Karpas-422 (cell line): ENCODE results near the gene BMPR1B. TPM values are rescaled to one million over a fixed set of nuclear protein-coding genes. Genes with fewer than 3 reads are reported as not detected.

Source experiments
- DNase-seq: peaks from one replicate; pipeline ENCODE4 v3.0.0-alpha.2; 2015
- H2AFZ ChIP-seq: fragments of 200-600 bp; sonication (generic); 2 replicates; pipeline ENCODE4 v1.6.1; 2014; ENCODE audit warnings: antibody characterized with exemption, low read length, mixed read lengths
- H3K27ac ChIP-seq: fragments of 200-600 bp; sonication (generic); 2 replicates; pipeline ENCODE4 v1.5.1; 2014; ENCODE audit warnings: mild to moderate bottlenecking, low read length, moderate library complexity
- H3K27me3 ChIP-seq: fragments of 200-600 bp; sonication (generic); 2 replicates; pipeline ENCODE4 v1.6.1; 2014; ENCODE audit warnings: low read length, mixed read lengths
- H3K36me3 ChIP-seq: fragments of 200-600 bp; sonication (generic); 2 replicates; pipeline ENCODE4 v1.6.1; 2014; ENCODE audit warnings: low read length, mixed read lengths; ENCODE audit not compliant: insufficient read depth
- H3K4me1 ChIP-seq: fragments of 200-600 bp; sonication (generic); 2 replicates; pipeline ENCODE4 v1.6.1; 2014; ENCODE audit warnings: mild to moderate bottlenecking, low read length, mixed read lengths
- H3K4me2 ChIP-seq: fragments of 200-600 bp; sonication (generic); 2 replicates; pipeline ENCODE4 v1.6.1; 2014; ENCODE audit warnings: low read length, low read depth, mild to moderate bottlenecking; ENCODE audit not compliant: poor library complexity, severe bottlenecking
- H3K4me3 ChIP-seq: fragments of 200-600 bp; sonication (generic); 2 replicates; pipeline ENCODE4 v1.5.1; 2014; ENCODE audit warnings: mild to moderate bottlenecking, antibody characterized with exemption, low read length, mixed read lengths
- H3K79me2 ChIP-seq: fragments of 200-600 bp; sonication (generic); 2 replicates; pipeline ENCODE4 v1.6.1; 2014; ENCODE audit warnings: mild to moderate bottlenecking, low read length, mixed read lengths
- H3K9ac ChIP-seq: fragments of 200-600 bp; sonication (generic); 2 replicates; pipeline ENCODE4 v1.6.0; 2014; ENCODE audit warnings: low read length
- H3K9me2 ChIP-seq: fragments of 200-600 bp; sonication (generic), shearing (Covaris generic); replicated peaks from 2 replicates; pipeline ENCODE4 v1.6.0; 2014; ENCODE audit warnings: mild to moderate bottlenecking, low read length, moderate library complexity; ENCODE audit not compliant: insufficient read depth
- H3K9me3 ChIP-seq: fragments of 300-700, 200-600 bp; sonication (generic); 2 replicates; pipeline ENCODE4 v1.6.1; 2014; ENCODE audit warnings: low read length, mixed read lengths
- H4K20me1 ChIP-seq: fragments of 200-600 bp; sonication (generic); 2 replicates; pipeline ENCODE4 v1.6.1; 2014; ENCODE audit warnings: mild to moderate bottlenecking, antibody characterized with exemption, low read length, low read depth; ENCODE audit not compliant: insufficient read depth
- total RNA-seq: library from RNA; depleted of rRNA; stranded (reverse); fragments of >200 nt; shearing (Covaris generic); gene quantifications from 2 replicates; pipeline ENCODE4 v1.2.3, GENCODE V29; 2014; ENCODE audit warnings: low replicate concordance

BMPR1B gene
- total RNA-seq, 1 experiment from 2014 or later: not detected

DNA sequence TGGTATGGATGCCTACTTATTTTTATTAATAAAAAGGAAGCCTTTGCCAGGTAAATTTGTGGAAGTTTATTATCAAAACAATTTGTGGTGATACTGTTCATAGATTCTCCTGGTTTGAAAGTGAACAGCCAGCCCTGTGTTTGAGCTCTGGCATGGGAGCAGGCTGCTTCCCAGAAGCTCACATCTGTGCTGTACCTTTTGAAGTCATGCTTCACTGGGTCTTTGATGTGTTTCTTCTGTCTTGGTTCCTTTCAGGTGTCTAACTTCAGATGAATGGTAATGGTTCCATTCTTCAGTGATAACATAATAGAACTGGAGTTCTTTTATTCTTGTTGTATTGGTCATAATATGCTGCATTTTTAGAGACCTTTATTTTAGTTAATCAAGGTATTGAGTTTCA, 85.5 kb downstream of the BMPR1B start:
- no peak overlapping the region for H3K4me2 ChIP-seq
- H3K36me3 ChIP-seq: no peaks in the 10 kb centered on the region
- no peaks in the 10 kb centered on the region for H3K79me2 ChIP-seq
- H3K9ac ChIP-seq: no peak overlapping the region
- H3K27ac ChIP-seq: no peak overlapping the region
- H3K27me3 ChIP-seq: no peaks in the 10 kb centered on the region
- no peaks in the 10 kb centered on the region for H4K20me1 ChIP-seq
- H3K4me3 ChIP-seq: no peak overlapping the region
- no peak for DNase-seq
- H3K9me2 ChIP-seq: no peaks in the 10 kb centered on the region
- no peak overlapping the region for H2AFZ ChIP-seq
- H3K4me1 ChIP-seq: no peaks in the 10 kb centered on the region
- H3K9me3 ChIP-seq: no peaks in the 10 kb centered on the region

DNA sequence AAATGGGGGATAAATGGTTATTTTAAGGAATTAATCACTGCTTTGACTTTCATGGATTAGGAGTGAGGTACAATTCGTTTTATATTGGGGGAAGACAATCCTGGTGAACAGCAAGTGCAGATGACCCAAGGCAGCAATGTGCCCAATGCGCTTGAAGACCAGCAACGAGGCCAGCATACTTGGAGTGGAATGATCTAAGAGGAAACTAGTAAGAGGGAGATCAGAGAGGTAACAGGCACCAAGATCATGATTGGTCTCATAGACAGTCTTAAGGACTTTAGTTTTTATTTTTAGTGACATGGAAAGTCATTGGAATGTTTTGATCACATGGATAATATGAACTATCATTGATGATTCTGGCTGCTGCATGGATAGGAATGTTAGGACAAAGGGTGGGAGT, 90.6 kb downstream of the BMPR1B start:
- H3K9ac ChIP-seq: no peak overlapping the region
- no peaks in the 10 kb centered on the region for H4K20me1 ChIP-seq
- no peak overlapping the region for H3K4me2 ChIP-seq
- H3K27me3 ChIP-seq: no peaks in the 10 kb centered on the region
- no peaks in the 10 kb centered on the region for H3K9me3 ChIP-seq
- no peaks in the 10 kb centered on the region for H3K9me2 ChIP-seq
- H3K79me2 ChIP-seq: no peaks in the 10 kb centered on the region
- H3K36me3 ChIP-seq: no peaks in the 10 kb centered on the region
- no peaks in the 10 kb centered on the region for H3K4me1 ChIP-seq
- no peak for DNase-seq
- no peak overlapping the region for H3K4me3 ChIP-seq
- H2AFZ ChIP-seq: no peak overlapping the region
- H3K27ac ChIP-seq: no peak overlapping the region

DNA sequence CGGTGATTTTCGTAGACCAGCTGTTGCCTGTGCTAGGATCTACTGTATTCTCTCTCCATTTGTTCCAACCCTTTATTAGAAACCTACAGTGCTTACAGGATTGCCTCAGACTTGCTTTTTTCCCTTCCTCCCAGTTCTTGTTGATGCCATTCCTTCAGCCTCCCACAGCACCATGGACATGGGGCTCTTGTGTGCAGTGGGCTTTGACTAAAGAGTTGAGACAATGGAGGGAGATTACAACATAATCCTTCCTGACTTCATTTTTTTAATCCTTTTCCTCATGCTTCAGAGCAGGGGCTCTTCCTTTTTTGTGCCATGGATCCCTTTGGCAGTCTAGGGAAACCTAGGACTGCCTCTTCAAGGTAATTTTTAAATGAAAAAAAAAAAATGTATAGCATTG, 92.1 kb downstream of the BMPR1B start:
- Histone ChIP-seq H3K79me2 (no peaks in the 10 kb centered on the region), H3K9me3 (no peaks in the 10 kb centered on the region), H4K20me1 (no peaks in the 10 kb centered on the region), H3K9me2 (no peaks in the 10 kb centered on the region), H3K4me1 (peaks cover 3% of the 10 kb centered on the region; the same call in 1 of the 2 replicates), H3K4me3 (no peak overlapping the region), H3K36me3 (no peaks in the 10 kb centered on the region), H3K4me2 (no peak overlapping the region), H2AFZ (no peak overlapping the region), H3K27me3 (no peaks in the 10 kb centered on the region), H3K27ac (no peak overlapping the region), H3K9ac (no peak overlapping the region)
- no peak for DNase-seq

DNA sequence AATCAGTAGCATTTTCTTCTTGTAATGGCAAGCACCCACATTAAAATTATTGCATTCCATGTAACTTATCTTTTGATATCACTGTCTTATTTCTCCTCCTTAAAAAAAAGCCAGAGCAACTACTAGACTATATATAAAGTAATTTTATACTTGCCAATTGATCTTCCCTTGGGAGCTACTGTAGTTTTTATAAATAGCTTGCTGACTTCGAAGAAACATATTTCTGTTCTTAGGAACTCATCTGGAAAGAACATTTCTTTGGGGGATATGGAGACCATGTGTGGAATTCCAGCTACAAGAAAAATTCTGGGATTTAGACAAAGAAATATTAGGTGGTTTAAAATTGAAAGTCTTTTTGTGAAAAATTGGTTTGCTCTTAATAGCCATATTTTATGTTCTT, 94.9 kb downstream of the BMPR1B start:
- H3K9me2 ChIP-seq: no peaks in the 10 kb centered on the region
- no peak overlapping the region for H3K4me2 ChIP-seq
- no peak overlapping the region for H3K27ac ChIP-seq
- peaks cover 3% of the 10 kb centered on the region; the same call in 1 of the 2 replicates for H3K4me1 ChIP-seq
- no peak overlapping the region for H3K4me3 ChIP-seq
- no peaks in the 10 kb centered on the region for H3K9me3 ChIP-seq
- no peaks in the 10 kb centered on the region for H4K20me1 ChIP-seq
- no peaks in the 10 kb centered on the region for H3K27me3 ChIP-seq
- H3K9ac ChIP-seq: no peak overlapping the region
- H3K79me2 ChIP-seq: no peaks in the 10 kb centered on the region
- H3K36me3 ChIP-seq: no peaks in the 10 kb centered on the region
- no peak for DNase-seq
- H2AFZ ChIP-seq: no peak overlapping the region

DNA sequence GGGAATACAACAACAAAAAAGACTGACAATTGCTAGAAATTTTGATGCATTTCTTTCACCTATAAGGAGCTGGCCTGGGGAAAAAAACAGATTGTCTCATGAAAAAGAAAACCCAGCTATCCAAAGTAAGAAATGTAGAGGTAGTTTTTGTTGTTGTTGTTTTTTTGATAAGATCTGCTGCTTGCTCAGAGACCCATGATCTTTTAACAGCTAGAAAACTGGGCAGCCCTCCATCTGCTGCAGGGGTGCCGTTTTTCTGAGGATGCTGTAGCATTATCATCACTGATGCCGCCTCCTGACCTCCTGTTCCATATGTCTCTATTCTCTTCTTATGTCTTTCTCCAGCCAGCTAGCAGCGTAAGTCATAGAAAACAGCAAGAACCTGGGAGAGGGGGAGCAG, 98.3 kb downstream of the BMPR1B start:
- Histone ChIP-seq H4K20me1 (no peaks in the 10 kb centered on the region), H3K9ac (no peak overlapping the region), H3K27ac (no peak overlapping the region), H3K36me3 (no peaks in the 10 kb centered on the region), H3K9me2 (no peaks in the 10 kb centered on the region), H3K4me1 (peaks cover 3% of the 10 kb centered on the region; the same call in 1 of the 2 replicates), H3K79me2 (no peaks in the 10 kb centered on the region), H3K27me3 (no peaks in the 10 kb centered on the region), H3K4me3 (no peak overlapping the region), H2AFZ (no peak overlapping the region), H3K4me2 (no peak overlapping the region), H3K9me3 (no peaks in the 10 kb centered on the region)
- no peak for DNase-seq

DNA sequence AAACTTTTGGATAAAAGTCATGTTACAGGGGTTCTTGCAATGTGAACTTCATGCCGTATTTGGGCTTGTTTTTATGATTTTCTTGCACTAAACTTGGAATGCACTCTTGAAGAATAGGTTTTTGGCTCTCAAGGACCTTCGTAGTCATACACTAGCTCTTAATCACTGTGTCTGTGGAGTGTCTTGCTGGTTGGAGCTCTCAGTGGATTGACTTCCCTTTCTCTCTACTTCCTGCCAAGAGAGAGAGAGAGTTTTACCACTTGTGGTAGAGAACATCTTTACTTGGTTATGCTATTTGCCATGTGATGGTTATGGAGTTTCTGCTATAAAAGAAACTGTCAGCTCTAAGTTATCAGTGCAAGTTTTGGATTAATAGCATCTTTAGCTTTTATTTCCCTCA, 112.4 kb downstream of the BMPR1B start:
- Histone ChIP-seq H4K20me1 (no peaks in the 10 kb centered on the region), H3K4me1 (no peaks in the 10 kb centered on the region), H3K27me3 (no peaks in the 10 kb centered on the region)

DNA sequence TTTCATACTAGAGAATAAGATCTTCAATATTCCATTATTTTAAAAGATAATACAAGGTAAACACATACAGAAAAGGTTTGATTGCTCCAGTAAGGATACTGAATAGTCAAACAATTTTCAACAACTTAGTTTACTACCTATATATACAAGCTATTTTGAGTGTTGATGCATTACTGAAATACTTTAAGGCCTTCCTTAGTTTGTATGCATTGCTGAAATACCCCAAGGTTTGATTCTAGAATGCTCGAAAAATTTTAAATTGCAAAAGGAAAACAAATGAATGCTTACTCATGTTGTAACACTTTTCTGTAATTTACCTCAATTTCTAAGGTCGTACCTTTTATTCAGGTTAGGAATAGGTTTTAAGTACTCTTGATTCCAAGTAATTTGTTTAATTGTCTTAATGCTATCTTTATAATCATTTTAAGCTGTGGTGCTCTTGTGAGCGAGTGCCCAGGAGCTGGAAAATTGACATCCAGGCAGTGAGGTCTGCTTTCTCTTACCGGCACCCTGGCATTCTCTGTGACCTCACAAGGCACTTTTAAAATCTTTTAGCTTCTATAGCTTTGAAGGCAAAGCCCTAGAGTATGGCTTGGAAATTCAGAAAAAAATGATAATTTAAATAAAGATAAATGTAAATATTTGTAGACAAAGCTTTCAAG, 114.0 kb downstream of the BMPR1B start:
- Histone ChIP-seq H4K20me1 (no peaks in the 10 kb centered on the region), H3K27ac (no peak overlapping the region), H3K4me1 (no peaks in the 10 kb centered on the region), H3K27me3 (no peaks in the 10 kb centered on the region), H3K4me2 (no peak overlapping the region), H3K79me2 (no peaks in the 10 kb centered on the region), H3K9me2 (no peaks in the 10 kb centered on the region), H2AFZ (no peak overlapping the region), H3K36me3 (no peaks in the 10 kb centered on the region), H3K9me3 (no peaks in the 10 kb centered on the region), H3K4me3 (no peak overlapping the region), H3K9ac (no peak overlapping the region)
- DNase-seq: no peak

More for the DNA sequence above, 112.4 kb downstream of the BMPR1B start:
- Histone ChIP-seq H3K9ac (no peak overlapping the region), H2AFZ (no peak overlapping the region), H3K36me3 (no peaks in the 10 kb centered on the region), H3K9me3 (no peaks in the 10 kb centered on the region), H3K27ac (no peak overlapping the region), H3K79me2 (no peaks in the 10 kb centered on the region), H3K9me2 (no peaks in the 10 kb centered on the region), H3K4me3 (no peak overlapping the region), H3K4me2 (no peak overlapping the region)
- no peak for DNase-seq

DNA sequence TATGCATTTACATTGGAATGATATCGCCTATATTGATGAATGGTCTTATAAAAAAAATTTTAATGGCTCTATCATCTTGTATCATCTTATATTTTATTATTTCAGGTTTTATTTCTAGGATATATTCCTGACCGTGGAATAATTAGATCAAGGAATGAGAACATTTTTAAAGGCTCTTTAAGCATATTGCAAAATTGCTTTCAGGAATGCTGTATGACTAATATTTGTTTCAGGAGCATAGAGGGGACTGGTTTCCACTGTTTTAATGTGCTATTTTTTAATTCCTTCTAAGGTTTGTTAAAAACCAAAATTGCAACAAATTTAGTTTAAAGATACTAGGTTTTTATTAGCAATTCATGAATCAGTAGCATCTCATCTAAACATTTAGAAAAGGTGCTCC, 120.2 kb downstream of the BMPR1B start:
- H3K9ac ChIP-seq: no peak overlapping the region
- H3K79me2 ChIP-seq: no peaks in the 10 kb centered on the region
- H4K20me1 ChIP-seq: no peaks in the 10 kb centered on the region
- H3K4me2 ChIP-seq: no peak overlapping the region
- no peak for DNase-seq
- H2AFZ ChIP-seq: no peak overlapping the region
- H3K9me2 ChIP-seq: no peaks in the 10 kb centered on the region
- H3K9me3 ChIP-seq: no peaks in the 10 kb centered on the region
- no peaks in the 10 kb centered on the region for H3K4me1 ChIP-seq
- H3K4me3 ChIP-seq: no peak overlapping the region
- no peaks in the 10 kb centered on the region for H3K36me3 ChIP-seq
- no peak overlapping the region for H3K27ac ChIP-seq
- H3K27me3 ChIP-seq: no peaks in the 10 kb centered on the region
